ENCODE results near the gene YPEL1. TPM values are rescaled to one million over a fixed set of nuclear protein-coding genes. Genes with fewer than 3 reads are reported as not detected.

Gene YPEL1
- total and polyA plus RNA-seq, 2 of the 13 experiments (the other 11 are each of a cell fraction or from before 2014, with no cell fraction given): 0.33 to 2.5 TPM

GRCh38 chr22:21651521-21652009, 84.0 kb downstream of the YPEL1 start (continued):
- TF ChIP-seq, protein P1, sequence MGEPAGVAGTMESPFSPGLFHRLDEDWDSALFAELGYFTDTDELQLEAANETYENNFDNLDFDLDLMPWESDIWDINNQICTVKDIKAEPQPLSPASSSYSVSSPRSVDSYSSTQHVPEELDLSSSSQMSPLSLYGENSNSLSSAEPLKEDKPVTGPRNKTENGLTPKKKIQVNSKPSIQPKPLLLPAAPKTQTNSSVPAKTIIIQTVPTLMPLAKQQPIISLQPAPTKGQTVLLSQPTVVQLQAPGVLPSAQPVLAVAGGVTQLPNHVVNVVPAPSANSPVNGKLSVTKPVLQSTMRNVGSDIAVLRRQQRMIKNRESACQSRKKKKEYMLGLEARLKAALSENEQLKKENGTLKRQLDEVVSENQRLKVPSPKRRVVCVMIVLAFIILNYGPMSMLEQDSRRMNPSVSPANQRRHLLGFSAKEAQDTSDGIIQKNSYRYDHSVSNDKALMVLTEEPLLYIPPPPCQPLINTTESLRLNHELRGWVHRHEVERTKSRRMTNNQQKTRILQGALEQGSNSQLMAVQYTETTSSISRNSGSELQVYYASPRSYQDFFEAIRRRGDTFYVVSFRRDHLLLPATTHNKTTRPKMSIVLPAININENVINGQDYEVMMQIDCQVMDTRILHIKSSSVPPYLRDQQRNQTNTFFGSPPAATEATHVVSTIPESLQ (CRISPR knock-in tag; conservative IDR thresholded peaks at IDR 0.05): no peak
- no peak for TF ChIP-seq MTERF4 (CRISPR knock-in tag; IDR thresholded peaks at IDR 0.05)
- no peak for TF ChIP-seq ZNF451 (CRISPR knock-in tag; IDR thresholded peaks at IDR 0.05)
- TF ChIP-seq ZNF33A (CRISPR knock-in tag; IDR thresholded peaks at IDR 0.05; ENCODE audit: borderline replicate concordance): no peak
- TF ChIP-seq ZNF232 (CRISPR knock-in tag; IDR thresholded peaks at IDR 0.05; ENCODE audit: borderline replicate concordance): no peak
- TF ChIP-seq KDM5A (IDR thresholded peaks at IDR 0.05; ENCODE audit: borderline replicate concordance, low read length): 0 out of 2 replicates have a peak, but pooled peaks have one; percentile 35
- no peak for TF ChIP-seq ZNF317 (CRISPR knock-in tag; IDR thresholded peaks at IDR 0.05)
- TF ChIP-seq, protein P2, sequence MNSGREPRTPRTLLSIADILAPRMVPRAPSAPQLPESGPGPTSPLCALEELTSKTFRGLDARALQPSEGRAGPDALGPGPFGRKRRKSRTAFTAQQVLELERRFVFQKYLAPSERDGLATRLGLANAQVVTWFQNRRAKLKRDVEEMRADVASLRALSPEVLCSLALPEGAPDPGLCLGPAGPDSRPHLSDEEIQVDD (CRISPR knock-in tag; IDR thresholded peaks at IDR 0.05; ENCODE audit: borderline replicate concordance): no peak
- no peak for TF ChIP-seq HMG20A (CRISPR knock-in tag; IDR thresholded peaks at IDR 0.05; ENCODE audit: borderline replicate concordance)
- TF ChIP-seq TBL1XR1 (IDR thresholded peaks at IDR 0.05; ENCODE audit: borderline replicate concordance, low read length, partially characterized antibody): no peak
- TF ChIP-seq ZBTB3 (CRISPR knock-in tag; IDR thresholded peaks at IDR 0.05; ENCODE audit: borderline replicate concordance, low read depth): 0 out of 2 replicates have a peak, but pooled peaks have one; percentile 25
- TF ChIP-seq ZFP62 (CRISPR knock-in tag; IDR thresholded peaks at IDR 0.05): no peak
- peak; percentile 24 for TF ChIP-seq ZNF407 (CRISPR knock-in tag; IDR thresholded peaks at IDR 0.05; ENCODE audit: not compliant biosample characterization)
- 0 out of 2 replicates have a peak, but pooled peaks have one; percentile 64 for TF ChIP-seq ZFP82 (CRISPR knock-in tag; IDR thresholded peaks at IDR 0.05; ENCODE audit: borderline replicate concordance)
- TF ChIP-seq, protein P3, sequence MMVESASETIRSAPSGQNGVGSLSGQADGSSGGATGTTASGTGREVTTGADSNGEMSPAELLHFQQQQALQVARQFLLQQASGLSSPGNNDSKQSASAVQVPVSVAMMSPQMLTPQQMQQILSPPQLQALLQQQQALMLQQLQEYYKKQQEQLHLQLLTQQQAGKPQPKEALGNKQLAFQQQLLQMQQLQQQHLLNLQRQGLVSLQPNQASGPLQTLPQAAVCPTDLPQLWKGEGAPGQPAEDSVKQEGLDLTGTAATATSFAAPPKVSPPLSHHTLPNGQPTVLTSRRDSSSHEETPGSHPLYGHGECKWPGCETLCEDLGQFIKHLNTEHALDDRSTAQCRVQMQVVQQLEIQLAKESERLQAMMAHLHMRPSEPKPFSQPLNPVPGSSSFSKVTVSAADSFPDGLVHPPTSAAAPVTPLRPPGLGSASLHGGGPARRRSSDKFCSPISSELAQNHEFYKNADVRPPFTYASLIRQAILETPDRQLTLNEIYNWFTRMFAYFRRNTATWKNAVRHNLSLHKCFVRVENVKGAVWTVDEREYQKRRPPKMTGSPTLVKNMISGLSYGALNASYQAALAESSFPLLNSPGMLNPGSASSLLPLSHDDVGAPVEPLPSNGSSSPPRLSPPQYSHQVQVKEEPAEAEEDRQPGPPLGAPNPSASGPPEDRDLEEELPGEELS (CRISPR knock-in tag; IDR thresholded peaks at IDR 0.05): no peak

Measured in HepG2 (cell line).